GM18867 (cell line): ENCODE measurements around the gene C4orf54.

Experiments used
- ATAC-seq: cut with Tn5 transposase; IDR thresholded peaks from one replicate; pipeline ENCODE4 v1.9.1; 2021; ENCODE audit warnings: mild to moderate bottlenecking, moderate library complexity; ENCODE audit not compliant: unreplicated experiment

Gene C4orf54

DNA sequence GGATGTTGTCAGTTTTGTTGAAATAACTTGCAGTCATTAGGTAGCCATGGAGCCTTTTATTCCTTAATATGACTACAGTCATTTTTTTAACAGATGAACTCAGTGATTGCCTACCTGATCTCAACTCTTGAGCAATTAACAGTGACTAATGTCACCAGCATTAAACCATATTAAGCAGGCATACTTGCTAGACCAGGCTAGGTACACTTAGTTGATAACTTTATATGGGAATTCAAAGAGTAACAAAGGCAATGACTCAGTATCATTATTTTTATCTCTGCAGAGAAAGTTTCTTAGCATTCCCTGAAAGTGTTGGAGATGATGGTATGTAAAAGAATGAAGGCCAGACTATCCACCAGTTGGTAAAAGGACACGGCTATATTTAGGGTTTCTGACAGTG lies at the start of gene C4orf54:
TSS of gene C4orf54 (minus strand) at position 31 of the 400 bp plus-strand sequence. CDS start 3,180 bp downstream, outside the sequence.
- ATAC-seq = no peak

DNA sequence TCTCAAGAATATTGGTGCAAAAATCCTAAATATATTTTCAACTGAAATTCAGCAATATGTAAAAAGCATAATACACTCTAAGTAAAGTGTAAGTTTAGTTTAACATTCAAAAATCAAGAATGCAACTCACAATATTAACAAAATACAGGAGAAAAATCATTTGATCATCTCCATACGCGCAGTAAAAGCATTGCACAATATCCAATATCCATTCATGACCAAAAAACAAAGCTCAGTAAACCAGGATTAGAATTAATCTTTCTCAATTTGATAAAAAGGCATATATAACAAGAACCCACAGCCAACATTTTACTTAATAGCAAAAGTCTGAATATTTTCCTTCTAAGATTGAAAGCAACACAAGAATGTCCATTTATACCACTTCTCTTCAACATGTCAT lies 48.3 kb upstream of the C4orf54 start:
- ATAC-seq = no peak

DNA sequence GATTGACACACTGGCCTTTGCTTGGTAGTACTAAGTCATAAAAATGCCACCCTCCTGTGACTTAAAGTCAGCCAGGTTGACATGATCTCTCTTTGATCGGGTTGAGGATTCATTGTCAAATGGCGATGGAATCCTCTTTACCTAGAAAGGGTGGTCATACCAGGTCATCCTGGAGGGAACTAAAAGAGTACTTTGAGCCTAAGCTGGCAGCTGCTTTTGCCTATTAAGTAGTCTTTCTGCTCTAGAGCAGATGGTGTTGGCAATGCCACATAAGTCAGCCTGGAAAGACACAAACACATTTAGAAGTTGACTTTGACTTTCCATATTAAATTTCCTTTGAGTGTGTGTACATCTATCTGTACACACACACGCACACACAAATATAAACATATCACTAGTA lies 39.2 kb upstream of the C4orf54 start:
- no peak for ATAC-seq

DNA sequence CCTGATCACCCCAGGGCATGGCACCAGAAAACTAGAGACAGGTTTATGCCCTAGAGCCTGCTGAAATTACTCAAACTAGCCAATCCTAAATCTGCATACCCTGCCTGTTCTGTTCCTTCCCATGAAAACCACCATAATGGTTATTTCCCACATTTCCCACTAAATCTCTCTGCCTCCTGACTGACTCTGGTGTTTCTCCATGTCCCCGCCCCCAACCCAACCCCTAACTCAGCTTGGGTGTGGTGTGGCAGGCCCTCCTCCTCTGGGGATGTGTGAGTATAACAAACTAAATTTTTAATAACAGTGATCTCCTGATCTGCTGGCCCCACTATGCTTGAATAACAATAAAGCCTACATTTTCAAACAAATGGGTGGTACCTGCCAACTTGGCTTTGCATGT lies 35.5 kb upstream of the C4orf54 start:
- ATAC-seq = no peak

DNA sequence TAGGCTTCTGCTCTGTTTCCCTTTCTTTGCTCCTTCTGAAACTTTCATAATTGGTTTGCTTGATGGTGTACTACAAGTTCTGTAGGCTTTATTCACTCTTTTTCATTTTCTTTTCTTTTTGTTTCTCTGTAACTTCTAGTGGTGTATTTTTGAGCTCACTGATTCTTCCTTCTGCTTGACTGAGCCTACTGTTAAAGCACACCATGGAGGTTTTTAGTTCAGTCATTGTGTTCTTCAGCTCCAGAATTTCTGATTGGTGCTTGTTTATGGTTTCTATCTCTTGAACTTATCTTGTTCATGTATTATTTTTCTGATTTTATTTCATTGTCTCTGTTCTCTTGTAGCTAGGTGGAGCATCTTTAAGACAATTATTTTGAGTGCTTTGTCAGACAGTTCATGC lies 33.4 kb upstream of the C4orf54 start:
- no peak for ATAC-seq

DNA sequence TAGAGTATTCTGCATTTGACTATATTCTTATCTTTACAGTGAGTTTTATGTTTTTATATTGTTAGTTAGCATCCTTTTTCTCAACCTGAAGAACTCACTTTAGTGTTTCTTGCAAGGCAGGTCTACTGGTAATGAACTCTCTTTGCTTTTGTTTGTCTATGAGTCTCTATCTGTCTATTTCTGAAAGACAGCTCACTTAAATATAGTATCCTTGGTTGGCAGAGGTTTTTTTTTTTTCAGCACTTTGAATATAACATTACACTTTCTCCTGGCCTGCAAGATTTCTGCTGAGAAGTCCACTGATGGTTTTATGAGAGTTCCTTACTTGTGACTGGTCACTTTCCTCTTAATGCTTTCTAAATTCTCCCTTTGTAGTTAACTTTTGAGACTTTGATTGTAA lies 32.8 kb upstream of the C4orf54 start:
- ATAC-seq = no peak

DNA sequence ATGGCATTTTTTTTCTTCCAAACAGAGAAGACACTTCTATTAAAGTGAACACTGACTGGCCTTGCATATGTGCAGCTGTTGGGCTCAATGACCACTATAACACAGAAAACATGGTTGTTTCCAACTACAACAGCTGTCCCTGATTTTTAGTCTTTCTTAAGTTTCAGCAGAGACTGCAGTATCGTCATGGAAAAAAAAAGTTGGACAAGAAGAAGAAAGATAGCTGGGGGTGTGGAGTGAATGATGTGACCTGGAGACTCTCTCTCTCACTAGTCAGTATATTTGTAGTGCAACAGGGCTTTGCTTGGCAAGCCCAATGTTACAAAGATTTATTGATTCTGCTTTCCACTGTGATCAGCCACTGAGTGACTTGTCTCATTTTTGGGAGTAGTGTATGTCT lies 29.5 kb upstream of the C4orf54 start:
- ATAC-seq = no peak

DNA sequence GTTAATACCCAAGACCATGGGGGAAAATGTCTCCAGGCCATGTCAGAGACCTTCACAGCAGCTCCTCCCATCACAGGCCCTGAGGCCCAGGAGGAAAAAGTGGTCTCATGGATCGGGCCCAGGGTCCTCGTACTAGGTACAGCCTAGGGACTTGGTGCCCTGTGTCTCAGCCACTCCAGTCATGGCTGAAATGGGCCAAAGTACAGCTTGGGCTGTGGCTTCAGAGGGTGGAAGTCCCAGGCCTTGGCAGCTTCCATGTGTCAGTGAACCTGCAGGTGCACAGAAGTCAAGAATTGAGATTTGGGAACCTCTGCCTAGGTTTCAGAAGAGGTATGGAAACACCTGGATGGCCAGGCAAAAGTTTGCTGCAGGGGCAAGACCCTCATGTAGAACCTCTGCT lies 27.6 kb upstream of the C4orf54 start:
- no peak for ATAC-seq

DNA sequence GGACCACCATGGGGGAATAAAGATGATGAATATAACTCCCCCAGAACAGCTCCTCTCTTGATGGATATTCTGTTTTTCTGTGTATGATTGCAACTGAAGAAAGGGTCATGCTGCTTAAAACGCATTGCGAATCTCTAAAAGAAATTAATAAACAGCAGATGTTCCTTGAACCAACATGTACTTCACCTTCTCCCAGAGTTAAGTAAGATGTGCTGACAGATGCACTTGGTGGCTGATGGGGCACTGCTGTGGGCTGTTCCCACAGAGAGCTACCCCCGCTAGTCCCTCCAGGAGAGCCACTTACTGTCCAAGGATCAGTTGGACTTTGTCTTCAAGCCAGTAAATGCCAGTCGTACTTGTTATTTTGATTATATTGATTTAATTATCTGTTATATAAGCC lies 26.3 kb upstream of the C4orf54 start:
- no peak for ATAC-seq

DNA sequence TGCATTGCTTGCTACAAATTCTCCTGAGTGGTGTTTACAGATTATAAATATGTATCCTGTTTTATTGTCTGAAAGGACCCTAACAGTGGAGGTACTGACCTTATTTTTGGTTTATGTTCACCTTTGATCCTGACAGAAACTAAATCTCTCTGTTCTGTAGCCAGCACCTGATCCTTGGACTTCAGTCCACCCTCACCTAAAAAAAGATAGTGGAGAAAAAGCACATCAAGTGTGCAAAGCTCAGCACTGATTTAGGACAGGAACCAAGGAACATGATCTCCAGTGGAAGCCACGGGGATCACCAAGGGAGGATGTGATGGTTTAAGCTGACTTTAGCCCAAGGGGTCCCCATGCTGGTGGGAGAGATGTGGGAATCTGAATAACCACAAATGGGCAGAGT lies 22.3 kb upstream of the C4orf54 start:
- no peak for ATAC-seq

DNA sequence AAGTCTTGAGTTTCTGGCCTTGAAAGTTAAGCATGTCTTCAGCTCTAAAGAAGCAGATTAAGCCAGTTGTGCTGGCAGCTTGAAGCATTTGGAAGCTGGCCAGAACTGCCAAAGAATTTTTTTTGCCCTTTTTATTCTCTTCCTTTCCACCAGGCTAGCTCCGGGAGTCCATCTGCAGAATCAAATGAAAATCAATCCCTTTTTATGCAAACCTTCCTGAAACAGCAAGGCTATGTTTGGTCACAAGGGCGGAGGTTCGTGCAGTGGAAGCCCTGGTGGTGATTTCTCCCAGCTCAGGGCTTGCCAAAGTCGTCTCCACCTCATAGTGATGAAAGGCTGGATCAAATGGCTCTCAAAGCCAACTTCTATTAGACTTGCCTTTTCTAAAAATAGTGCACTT lies 21.6 kb upstream of the C4orf54 start:
- no peak for ATAC-seq

DNA sequence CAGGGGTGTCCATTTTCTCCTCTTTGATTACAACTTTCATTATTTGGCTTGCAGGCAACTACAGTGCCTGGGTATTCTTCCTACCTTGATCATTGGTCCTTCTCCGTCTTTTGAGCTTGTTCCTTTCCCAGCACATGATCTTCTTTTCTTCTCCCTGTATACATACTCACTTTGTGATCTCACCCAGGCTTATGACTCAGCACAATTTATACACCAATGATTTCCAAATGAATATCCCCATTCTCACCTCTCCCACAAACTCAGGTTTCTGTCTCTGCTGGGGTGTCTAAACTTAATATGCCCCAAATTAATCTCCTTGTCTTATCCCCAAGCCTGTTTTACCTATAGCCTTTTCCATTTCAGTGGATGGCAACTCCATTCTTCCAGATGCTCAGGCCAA lies 19.5 kb upstream of the C4orf54 start:
- ATAC-seq = no peak

DNA sequence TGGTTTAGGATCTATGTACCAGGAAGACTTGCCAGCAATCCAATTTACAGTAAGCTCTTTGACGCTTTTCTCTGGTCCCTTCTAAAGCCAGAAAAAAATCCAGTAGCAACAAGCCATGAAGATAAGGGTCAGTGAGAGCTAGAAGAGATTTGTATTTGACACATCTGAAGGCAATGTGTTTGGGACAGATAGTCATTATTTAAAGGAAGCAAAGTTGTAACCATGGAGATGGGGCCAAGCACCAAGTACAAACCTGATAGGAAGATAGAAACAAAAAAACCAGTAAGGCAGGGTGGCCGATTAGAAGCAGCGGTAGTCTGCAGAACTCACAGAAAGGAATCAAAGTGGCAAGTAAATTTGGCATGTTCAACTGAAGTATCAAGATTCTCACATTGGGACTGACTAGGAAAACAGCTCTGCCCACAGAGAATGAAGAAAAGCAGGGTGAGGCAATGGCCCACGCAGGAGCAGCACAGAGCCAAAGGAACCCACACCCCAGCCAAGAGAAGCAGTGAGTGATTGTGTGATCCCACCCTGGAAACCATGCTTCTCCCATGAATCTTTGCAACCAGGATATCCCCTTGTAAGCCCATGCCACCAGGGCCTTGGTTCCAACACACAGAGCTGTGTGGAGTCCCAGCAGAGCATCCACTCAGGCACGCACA lies 12.9 kb upstream of the C4orf54 start:
- no peak for ATAC-seq

DNA sequence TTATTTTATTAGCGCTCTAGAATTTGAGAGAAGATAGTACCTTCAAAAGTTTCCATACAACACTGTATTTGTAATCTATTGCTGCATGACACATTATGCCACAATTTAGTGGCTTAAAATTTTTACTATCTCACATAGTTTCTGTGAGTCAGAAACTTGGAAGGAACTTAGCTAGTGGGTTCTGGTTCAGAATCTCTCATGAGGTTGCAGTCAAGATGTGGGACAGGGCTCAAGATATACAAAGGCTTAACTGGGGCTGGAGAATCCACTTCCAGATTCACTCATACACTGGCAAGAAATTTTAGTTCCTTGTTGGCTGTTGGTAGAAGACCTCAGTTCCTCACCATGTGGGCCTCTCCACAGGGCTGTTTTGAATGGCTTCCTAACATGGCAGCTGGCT lies 11.5 kb upstream of the C4orf54 start:
- no peak for ATAC-seq

DNA sequence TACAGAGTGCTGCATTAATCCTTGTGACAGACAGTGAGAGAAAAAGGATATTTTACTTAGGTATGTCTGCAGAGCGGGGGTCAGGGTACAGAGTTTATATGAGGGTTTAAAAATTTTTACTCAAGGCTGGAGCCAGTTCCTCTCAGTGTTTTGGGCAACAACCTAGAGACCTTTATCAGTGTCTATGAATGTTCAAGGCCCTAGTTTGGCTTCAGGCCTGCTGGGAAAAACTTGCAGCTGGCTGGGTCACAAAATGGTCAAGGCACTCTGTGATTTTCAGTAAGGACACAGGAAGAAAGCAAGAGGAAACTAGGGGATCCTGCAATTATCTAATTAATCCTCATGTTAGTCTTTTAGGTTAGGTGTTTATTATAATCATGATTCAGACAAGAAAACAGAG lies 10.8 kb upstream of the C4orf54 start:
- no peak for ATAC-seq

DNA sequence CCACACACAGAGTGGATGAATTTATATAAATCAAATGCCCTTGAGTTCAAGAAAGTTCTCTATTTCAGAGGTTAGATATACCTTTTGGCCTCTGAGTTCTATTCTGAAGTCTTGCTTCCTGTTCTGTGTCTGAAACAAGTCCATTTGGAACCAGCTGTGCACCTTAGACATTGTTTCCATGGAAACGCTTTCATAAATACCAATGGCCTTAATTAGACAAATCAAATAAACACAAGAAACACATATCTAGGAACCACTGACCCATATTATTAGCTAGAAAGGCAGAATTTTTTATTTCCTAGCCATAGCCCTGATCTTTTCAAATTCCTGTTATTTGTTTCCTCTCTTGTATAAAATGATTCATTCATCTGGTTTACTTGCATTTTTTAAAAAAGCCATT lies 8.4 kb upstream of the C4orf54 start:
- no peak for ATAC-seq

DNA sequence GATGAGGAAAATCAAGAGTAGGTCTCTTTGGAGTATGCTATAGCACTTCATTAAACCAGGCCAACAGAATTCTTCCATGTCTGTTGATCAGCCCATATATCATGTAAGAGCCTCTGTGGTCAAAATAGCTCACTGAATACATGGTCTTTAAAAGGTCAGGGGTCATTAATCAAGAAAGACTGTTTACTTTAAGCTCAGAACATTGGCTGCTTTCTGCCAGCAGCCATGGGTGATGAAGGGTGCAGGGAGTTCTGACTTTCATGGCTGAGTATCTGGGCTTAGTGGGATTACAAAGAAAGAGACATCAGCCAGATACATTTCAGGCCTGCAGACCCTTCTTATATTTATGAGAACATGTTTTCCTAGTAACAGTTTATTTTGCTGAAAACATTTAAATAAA lies 7.1 kb upstream of the C4orf54 start:
- no peak for ATAC-seq

DNA sequence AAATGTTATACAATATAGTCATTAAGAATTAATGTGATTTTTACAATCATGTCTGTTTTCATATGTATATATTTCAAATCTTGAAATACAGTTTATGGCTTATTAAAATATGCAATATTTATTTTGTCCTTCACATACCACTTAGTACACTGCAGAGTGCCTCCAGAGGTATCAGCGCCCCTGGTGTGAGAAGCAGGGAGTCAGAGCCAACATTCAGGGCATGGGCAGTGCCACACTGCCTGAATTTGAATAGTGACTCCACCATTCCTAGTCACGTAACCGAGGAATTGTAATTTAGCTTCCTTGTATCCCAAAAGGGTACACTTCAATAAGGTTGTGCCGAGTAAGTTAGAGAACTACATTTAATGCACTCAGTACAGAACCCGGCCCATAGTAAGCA lies 4.3 kb upstream of the C4orf54 start:
- no peak for ATAC-seq

DNA sequence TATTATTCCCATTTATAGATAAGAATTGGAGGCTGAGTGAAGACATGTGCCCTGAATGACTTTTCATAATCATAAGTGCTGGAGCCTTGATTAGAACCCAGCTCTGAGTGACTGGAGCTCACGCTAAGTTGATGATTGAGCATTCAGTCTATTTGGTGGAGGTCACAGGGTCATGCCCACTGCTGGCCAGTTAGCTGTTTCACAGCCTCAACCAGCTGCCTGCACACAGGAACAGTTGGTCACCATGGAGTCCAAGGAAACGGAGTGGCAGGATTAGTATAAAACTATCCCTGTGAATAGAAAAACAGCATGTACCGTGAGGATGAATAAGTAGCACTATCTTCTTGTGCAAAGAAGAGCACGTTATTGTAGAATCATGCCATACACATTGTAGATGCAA lies 1.0 kb upstream of the C4orf54 start:
- ATAC-seq = no peak

DNA sequence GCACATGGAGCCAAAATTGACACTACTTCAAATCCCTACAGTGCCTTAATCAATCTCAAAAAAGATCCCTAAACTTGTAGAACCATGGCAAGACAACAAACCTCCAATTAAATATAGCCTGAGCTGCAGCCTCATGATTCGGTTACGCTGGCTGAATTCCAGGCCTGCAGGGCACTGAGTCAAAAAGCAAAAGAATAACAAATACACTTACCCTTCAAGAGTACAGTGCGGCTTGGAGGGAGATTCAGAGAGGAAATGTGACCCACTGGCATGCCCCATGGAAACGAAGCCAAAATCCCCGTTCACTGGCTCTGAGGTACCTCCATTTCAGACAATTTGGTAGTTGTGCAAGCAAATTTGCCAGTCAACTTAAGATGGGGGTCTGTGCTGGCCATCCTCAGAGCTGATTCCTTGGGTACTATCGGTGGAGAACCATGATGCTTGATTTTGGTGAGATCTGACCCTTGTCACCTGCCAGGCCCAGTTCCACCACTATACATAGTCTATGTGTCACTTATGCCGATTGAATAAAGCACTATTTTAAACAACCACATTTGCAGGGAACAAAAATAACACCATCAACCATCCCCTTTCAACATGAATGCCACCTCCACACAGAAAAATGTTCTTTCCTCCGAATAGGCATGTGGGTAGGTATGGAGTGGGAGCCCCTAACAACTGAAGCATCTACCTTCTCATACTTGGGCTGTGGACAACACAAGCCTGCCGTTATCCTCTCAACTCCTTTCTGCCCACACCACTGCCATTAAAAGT lies 2.1 kb downstream of the C4orf54 start:
- no peak for ATAC-seq

DNA sequence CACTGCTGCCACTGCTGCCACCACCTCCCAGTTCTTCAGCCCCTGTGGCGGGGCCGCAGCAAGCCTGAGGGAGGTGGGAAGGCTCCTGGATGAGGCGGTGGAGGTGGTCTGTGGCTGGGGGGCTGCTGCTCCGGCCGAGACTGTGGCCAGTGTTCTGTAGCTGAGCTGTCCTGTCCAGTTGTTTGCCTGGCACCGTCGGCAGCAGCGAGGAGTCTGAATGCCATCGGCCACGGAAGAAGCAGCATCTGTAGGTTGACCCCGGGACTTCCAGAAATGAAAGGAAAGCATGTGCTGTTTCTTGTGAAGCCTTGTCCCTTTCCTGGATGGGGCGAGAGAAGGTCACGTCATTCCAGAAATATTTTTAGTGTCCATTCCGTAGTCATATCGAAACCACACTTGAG lies 3.3 kb downstream of the C4orf54 start:
- no peak for ATAC-seq

DNA sequence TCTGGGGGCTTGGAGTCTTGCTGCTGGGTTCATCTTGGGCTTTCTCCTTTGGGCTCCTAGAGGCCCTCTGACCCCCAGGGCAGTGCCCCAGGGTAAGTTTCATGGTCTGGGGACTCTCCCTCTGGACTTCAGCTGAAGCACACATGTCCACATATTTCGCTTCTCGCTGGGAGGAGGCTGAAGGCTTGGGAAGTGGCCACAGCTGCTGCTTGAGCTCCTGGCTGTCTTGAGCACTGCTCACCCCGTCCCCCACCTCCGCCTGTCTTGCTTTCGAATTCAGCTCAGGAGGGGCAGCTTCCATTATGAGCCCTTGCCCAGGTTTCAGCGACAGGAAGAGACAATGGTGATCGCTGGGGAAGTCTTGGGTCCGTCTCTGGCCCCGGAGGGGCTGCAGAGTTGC lies 3.7 kb downstream of the C4orf54 start:
- no peak for ATAC-seq
